ENCODE data around the gene PTPMT1. TPM values are rescaled to one million over a fixed set of nuclear protein-coding genes. Genes with fewer than 3 reads are reported as not detected.

The PTPMT1 gene
- total RNA-seq, 3 donors from 2014 or later, result 47.1 to 54.7 (median 48.8) TPM

GRCh38 chr11:47578524-47579494 is 13.4 kb downstream of the PTPMT1 start, which contains the start of the genes KBTBD4 and NDUFS3:
KBTBD4 (minus strand) TSS chr11:47578970; CDS start chr11:47578951, 19 bp downstream.
NDUFS3 (plus strand) TSS chr11:47579074; CDS start chr11:47579092, 18 bp downstream.
- peak; percentile 95 to 97 for ATAC-seq
- Mint-ChIP-seq H3K27me3 (ENCODE audit: low read depth) (no peaks in the 10 kb centered on the region), H3K4me3 (peak within 1 kb of the TSS; percentile 96), H3K9me3 (no peaks in the 10 kb centered on the region), H3K4me1 (ENCODE audit: low read depth) (peaks cover 30% of the 10 kb centered on the region), H3K36me3 (ENCODE audit: insufficient read depth) (peaks cover 31% of the 10 kb centered on the region)
- peak; percentile 85 for DNase-seq

GRCh38 chr11:47583844-47584243 is 18.4 kb downstream of the PTPMT1 start:
- no peak overlapping the region for H3K4me3 Mint-ChIP-seq
- no peak for ATAC-seq
- no peak for DNase-seq
- H3K9me3 Mint-ChIP-seq, result no peaks in the 10 kb centered on the region
- peaks cover 27% of the 10 kb centered on the region for H3K36me3 Mint-ChIP-seq (ENCODE audit: insufficient read depth)
- H3K27me3 Mint-ChIP-seq (ENCODE audit: low read depth), result no peaks in the 10 kb centered on the region
- peaks cover 11% of the 10 kb centered on the region for H3K4me1 Mint-ChIP-seq (ENCODE audit: low read depth)

GRCh38 chr11:47586098-47586855 is 20.9 kb downstream of the PTPMT1 start, which contains the start of gene FAM180B:
FAM180B (plus strand) TSS chr11:47586678; CDS start chr11:47586769, 91 bp downstream.
- ATAC-seq (no peak), DNase-seq (no peak)
- H3K27me3 Mint-ChIP-seq (ENCODE audit: low read depth), result no peaks in the 10 kb centered on the region
- no peaks in the 10 kb centered on the region for H3K4me1 Mint-ChIP-seq (ENCODE audit: low read depth)
- no peak within 1 kb of the TSS for H3K4me3 Mint-ChIP-seq
- peaks cover 25% of the 10 kb centered on the region for H3K36me3 Mint-ChIP-seq (ENCODE audit: insufficient read depth)
- no peaks in the 10 kb centered on the region for H3K9me3 Mint-ChIP-seq

- no peak for ATAC-seq
- Mint-ChIP-seq H3K9me3 (no peaks in the 10 kb centered on the region), H3K36me3 (ENCODE audit: insufficient read depth) (peaks cover 17% of the 10 kb centered on the region), H3K4me3 (no peak overlapping the region), H3K27me3 (ENCODE audit: low read depth) (peaks cover under 1% of the 10 kb centered on the region), H3K4me1 (ENCODE audit: low read depth) (no peaks in the 10 kb centered on the region)
- DNase-seq, result no peak
Measured at GRCh38 chr11:47587039-47587716, 21.8 kb downstream of the PTPMT1 start.

GRCh38 chr11:47587723-47588326 is 22.4 kb downstream of the PTPMT1 start:
- peaks cover 7% of the 10 kb centered on the region for H3K27me3 Mint-ChIP-seq (ENCODE audit: low read depth)
- ATAC-seq (no peak), DNase-seq (no peak)
- peaks cover 14% of the 10 kb centered on the region for H3K36me3 Mint-ChIP-seq (ENCODE audit: insufficient read depth)
- no peak overlapping the region for H3K4me3 Mint-ChIP-seq
- H3K4me1 Mint-ChIP-seq (ENCODE audit: low read depth), result no peaks in the 10 kb centered on the region
- H3K9me3 Mint-ChIP-seq, result no peaks in the 10 kb centered on the region

- no peak overlapping the region for H3K4me3 Mint-ChIP-seq
- peaks cover 18% of the 10 kb centered on the region for H3K27me3 Mint-ChIP-seq (ENCODE audit: low read depth)
- no peaks in the 10 kb centered on the region for H3K9me3 Mint-ChIP-seq
- DNase-seq (no peak), ATAC-seq (no peak)
- peaks cover 4% of the 10 kb centered on the region for H3K36me3 Mint-ChIP-seq (ENCODE audit: insufficient read depth)
- H3K4me1 Mint-ChIP-seq (ENCODE audit: low read depth), result peaks cover 4% of the 10 kb centered on the region
Measured at GRCh38 chr11:47589118-47589517, 23.7 kb downstream of the PTPMT1 start.

GRCh38 chr11:47589584-47589976 is 24.2 kb downstream of the PTPMT1 start:
- H3K9me3 Mint-ChIP-seq, result no peaks in the 10 kb centered on the region
- peaks cover 21% of the 10 kb centered on the region for H3K27me3 Mint-ChIP-seq (ENCODE audit: low read depth)
- ATAC-seq (no peak), DNase-seq (no peak)
- H3K4me1 Mint-ChIP-seq (ENCODE audit: low read depth), result peaks cover 4% of the 10 kb centered on the region
- no peak overlapping the region for H3K4me3 Mint-ChIP-seq
- H3K36me3 Mint-ChIP-seq (ENCODE audit: insufficient read depth), result no peaks in the 10 kb centered on the region

GRCh38 chr11:47589977-47590861 is 24.8 kb downstream of the PTPMT1 start:
- Mint-ChIP-seq H3K27me3 (ENCODE audit: low read depth) (peaks cover 28% of the 10 kb centered on the region), H3K4me1 (ENCODE audit: low read depth) (peaks cover 4% of the 10 kb centered on the region), H3K4me3 (no peak overlapping the region), H3K36me3 (ENCODE audit: insufficient read depth) (no peaks in the 10 kb centered on the region), H3K9me3 (no peaks in the 10 kb centered on the region)
- DNase-seq (no peak), ATAC-seq (no peak)

- no peaks in the 10 kb centered on the region for H3K9me3 Mint-ChIP-seq
- ATAC-seq, result no peak
- H3K36me3 Mint-ChIP-seq (ENCODE audit: insufficient read depth), result no peaks in the 10 kb centered on the region
Measured at GRCh38 chr11:47591764-47592163, 26.4 kb downstream of the PTPMT1 start.

GRCh38 chr11:47592251-47592650 is 26.9 kb downstream of the PTPMT1 start:
- Mint-ChIP-seq H3K27me3 (ENCODE audit: low read depth) (peaks cover 34% of the 10 kb centered on the region), H3K9me3 (no peaks in the 10 kb centered on the region), H3K4me3 (no peak overlapping the region), H3K36me3 (ENCODE audit: insufficient read depth) (no peaks in the 10 kb centered on the region), H3K4me1 (ENCODE audit: low read depth) (peaks cover 4% of the 10 kb centered on the region)
- DNase-seq (no peak), ATAC-seq (no peak)

More at GRCh38 chr11:47591764-47592163, 26.4 kb downstream of the PTPMT1 start:
- DNase-seq, result no peak
- H3K27me3 Mint-ChIP-seq (ENCODE audit: low read depth), result peaks cover 34% of the 10 kb centered on the region
- no peak overlapping the region for H3K4me3 Mint-ChIP-seq
- H3K4me1 Mint-ChIP-seq (ENCODE audit: low read depth), result peaks cover 4% of the 10 kb centered on the region

- Mint-ChIP-seq H3K36me3 (ENCODE audit: insufficient read depth) (no peaks in the 10 kb centered on the region), H3K4me1 (ENCODE audit: low read depth) (peaks cover 4% of the 10 kb centered on the region), H3K9me3 (no peaks in the 10 kb centered on the region), H3K27me3 (ENCODE audit: low read depth) (peaks cover 34% of the 10 kb centered on the region), H3K4me3 (no peak overlapping the region)
- DNase-seq (no peak), ATAC-seq (no peak)
Measured at GRCh38 chr11:47592970-47593369, 27.6 kb downstream of the PTPMT1 start.

- Mint-ChIP-seq H3K4me3 (no peak overlapping the region), H3K4me1 (ENCODE audit: low read depth) (peaks cover 4% of the 10 kb centered on the region), H3K36me3 (ENCODE audit: insufficient read depth) (no peaks in the 10 kb centered on the region), H3K27me3 (ENCODE audit: low read depth) (peaks cover 34% of the 10 kb centered on the region), H3K9me3 (no peaks in the 10 kb centered on the region)
- DNase-seq (no peak), ATAC-seq (no peak)
Measured at GRCh38 chr11:47593492-47593933, 28.1 kb downstream of the PTPMT1 start.
